ENCODE data around the gene EPB41L2.

EPB41L2 gene

GRCh38 chr6:130838250-130838860 lies 224.7 kb downstream of the EPB41L2 start:
- intact Hi-C loops (cut with DNase I), result no loop called here
- DNase-seq, result no peak

- intact Hi-C loops (cut with DNase I), result no loop called here
- DNase-seq, result no peak
Observed at GRCh38 chr6:130837067-130837466, 226.0 kb downstream of the EPB41L2 start.

- peak in 2 of 42 donors; percentile 23 to 34 for DNase-seq
Observed at GRCh38 chr6:130836055-130836640, 226.9 kb downstream of the EPB41L2 start.

GRCh38 chr6:130834482-130835251 lies 228.4 kb downstream of the EPB41L2 start:
- DNase-seq, result no peak
- intact Hi-C loops (cut with DNase I), result no loop called here

More at GRCh38 chr6:130836055-130836640, 226.9 kb downstream of the EPB41L2 start:
- intact Hi-C loops (cut with DNase I), result no loop called here

DNA sequence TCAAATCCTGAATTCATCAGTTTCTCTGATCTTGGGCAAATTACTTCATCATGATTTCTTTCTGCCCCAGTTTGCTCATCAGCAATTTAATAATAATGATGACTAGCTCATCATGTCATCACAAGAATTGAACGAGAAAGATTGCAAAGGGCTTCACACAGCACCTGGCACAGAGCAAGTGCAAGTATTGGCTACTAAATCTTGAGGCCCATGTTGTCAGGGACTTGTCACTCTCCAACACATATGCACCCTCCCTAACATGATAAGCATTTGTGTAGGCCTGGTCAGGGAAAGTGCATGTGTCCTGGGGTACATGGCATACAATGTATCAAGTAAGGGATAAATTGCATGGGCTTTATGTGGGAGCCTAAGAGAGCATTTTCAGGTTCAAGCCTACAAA lies 229.5 kb downstream of the EPB41L2 start:
- intact Hi-C loops (cut with DNase I), result no loop called here
- DNase-seq, result no peak

GRCh38 chr6:130831607-130832006 lies 231.4 kb downstream of the EPB41L2 start:
- no peak for DNase-seq
- intact Hi-C loops (cut with DNase I), result no loop called here

GRCh38 chr6:130829333-130829910 lies 233.6 kb downstream of the EPB41L2 start:
- no peak for DNase-seq
- intact Hi-C loops (cut with DNase I), result no loop called here

GRCh38 chr6:130827247-130828149 lies 235.5 kb downstream of the EPB41L2 start, which contains the start of gene SMLR1:
TSS of gene SMLR1 (plus strand) at chr6:130827406. CDS start at chr6:130827414, 8 bp downstream.
- intact Hi-C loops (cut with DNase I), result no loop called here
- no peak for DNase-seq

- no peak for DNase-seq
- intact Hi-C loops (cut with DNase I), result no loop called here
Observed at GRCh38 chr6:130826442-130827246, 236.4 kb downstream of the EPB41L2 start.

DNA sequence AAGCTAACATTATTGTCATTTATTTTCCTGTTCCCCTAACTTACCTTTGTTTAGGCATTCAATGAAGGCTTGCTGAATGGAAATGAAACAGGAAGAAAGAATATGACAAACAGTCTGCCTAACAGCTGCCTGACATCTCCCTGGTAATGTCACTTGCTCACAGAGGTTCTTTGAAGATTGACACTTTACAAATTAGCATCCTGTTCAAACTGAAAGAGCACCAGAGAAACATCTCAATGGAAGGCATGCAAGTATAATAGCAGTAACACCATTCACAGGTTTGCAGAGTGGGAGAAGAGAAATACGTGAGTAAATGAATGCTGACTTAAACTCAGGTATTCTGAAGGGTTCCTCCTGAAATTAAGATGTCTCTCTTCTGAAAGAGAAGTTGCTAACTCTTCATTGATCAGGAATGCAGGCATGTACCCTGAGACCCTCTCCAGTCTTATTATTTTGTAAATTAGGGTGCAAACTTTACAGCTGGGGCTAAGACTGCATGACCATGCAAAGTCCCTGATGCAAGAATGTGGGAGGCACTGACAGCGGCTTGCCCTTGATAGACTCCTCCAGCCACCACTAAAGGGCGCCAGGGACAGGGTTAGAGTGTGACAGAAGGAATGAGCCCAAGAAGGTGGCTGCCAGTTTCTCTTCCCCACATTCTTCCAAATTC lies 237.1 kb downstream of the EPB41L2 start:
- no peak for DNase-seq
- intact Hi-C loops (cut with DNase I), result no loop called here

- no peak for DNase-seq
- intact Hi-C loops (cut with DNase I), result no loop called here
Observed at GRCh38 chr6:130824978-130825694, 237.9 kb downstream of the EPB41L2 start.

GRCh38 chr6:130822736-130823135 lies 240.3 kb downstream of the EPB41L2 start:
- DNase-seq, result no peak
- intact Hi-C loops (cut with DNase I), result no loop called here

GRCh38 chr6:130815200-130816071 lies 247.6 kb downstream of the EPB41L2 start:
- intact Hi-C loops (cut with DNase I), result no loop called here
- DNase-seq, result no peak

- intact Hi-C loops (cut with DNase I), result no loop called here
- no peak for DNase-seq
Observed at GRCh38 chr6:130814506-130814905, 248.5 kb downstream of the EPB41L2 start.

- intact Hi-C loops (cut with DNase I), result no loop called here
- DNase-seq, result no peak
Observed at GRCh38 chr6:130811932-130812331, 251.1 kb downstream of the EPB41L2 start.

Data from head of caudate nucleus (tissue), 42 donors.